Activated CD4-positive, alpha-beta T cell treated with anti-CD3 and anti-CD28 coated beads for 4 hours (primary cell): ENCODE data around the gene NHEJ1.

Experiments used
- DNase-seq, 2 donors: peaks; one replicate each; pipeline ENCODE4 v3.0.0-alpha.2; 2020

The NHEJ1 gene

DNA sequence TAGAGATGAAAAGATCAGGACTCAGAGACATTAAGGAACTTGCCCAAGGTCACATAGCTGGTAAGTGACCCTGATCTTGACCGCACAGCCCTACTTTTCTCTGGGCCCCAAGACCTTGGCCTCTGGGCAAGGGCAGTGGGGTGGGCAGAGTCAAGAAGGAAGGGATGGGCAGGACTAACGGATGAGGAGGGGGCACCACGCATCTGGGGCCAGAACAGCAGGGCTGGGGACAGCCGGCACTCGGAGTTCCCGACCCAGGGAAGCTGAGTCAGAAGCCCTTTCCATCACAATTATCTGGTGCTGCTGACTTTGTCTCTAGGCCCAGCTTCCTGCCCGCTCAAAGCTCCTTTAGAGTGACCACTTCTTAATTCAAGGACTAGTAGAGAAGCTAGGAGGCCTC, 133.7 kb downstream of the NHEJ1 start:
- no peak for DNase-seq

DNA sequence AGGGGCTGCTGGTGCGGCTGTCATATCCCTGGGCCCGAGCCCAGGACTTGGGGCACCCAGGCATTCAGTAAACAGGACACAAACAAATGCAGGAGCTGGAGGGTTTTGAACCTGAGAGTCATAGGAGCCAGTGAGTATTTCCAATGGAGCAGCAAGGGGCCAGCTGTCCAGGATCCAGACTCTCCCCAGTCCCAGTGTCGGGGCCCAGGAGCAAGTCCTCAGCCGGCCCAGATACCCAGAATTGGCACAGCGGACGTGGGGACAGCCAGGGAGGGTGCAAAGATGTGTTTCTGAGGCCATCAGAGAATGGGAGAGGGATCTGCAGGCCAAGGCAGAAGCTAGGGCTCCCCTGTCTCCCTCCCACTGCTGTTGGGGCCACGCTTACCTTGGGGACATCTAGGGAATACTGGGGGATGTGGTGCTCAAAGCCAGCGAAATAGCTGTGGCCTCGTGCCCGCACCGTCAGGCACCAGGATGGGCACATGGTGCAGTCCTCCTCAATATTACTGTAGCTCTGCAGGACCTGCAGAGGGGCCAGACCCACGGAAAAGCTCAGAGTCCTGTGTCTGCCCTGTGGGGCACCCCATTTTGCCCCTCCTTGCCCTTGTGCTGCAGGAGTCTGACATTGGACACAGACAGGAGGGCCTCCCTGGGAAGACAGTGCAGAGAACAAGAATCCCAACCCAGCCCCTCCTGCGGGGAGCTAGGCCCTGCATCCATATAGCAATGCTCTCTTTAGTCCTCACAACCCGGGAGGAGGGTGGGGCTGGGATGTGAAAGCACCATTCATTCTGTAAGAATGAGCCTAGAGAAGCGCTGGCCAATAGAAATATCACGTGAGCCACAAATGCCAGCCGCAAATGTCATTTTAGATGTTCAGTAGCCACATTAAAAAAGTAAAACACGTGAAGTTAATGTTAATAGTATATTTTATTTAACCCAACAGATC, 134.7 kb downstream of the NHEJ1 start:
- DNase-seq, result no peak
